Activated CD4-positive, CD25-positive, alpha-beta regulatory T cell treated with anti-CD3 and anti-CD28 coated beads, Interleukin-2, amount 50 U/mL, for 24 hours (primary cell): ENCODE measurements around the gene GOLGA3.
"Not testable (repeated sequence)": the region's sequence is repeated elsewhere in the genome, so short reads cannot be mapped to it uniquely, and the experiment has no call there.

ENCODE experiments used
- ATAC-seq, 2 donors: fragments of 150-1000 bp; cut with Tn5 transposase; one replicate each; pipeline ENCODE4 v1.10.0; 2021; ENCODE audit warnings: mild to moderate bottlenecking in 1 of 2, moderate library complexity in 1 of 2

Gene GOLGA3

GRCh38 chr12:132777614-132778013, 51.1 kb downstream of the GOLGA3 start:
- ATAC-seq, result no peak

DNA sequence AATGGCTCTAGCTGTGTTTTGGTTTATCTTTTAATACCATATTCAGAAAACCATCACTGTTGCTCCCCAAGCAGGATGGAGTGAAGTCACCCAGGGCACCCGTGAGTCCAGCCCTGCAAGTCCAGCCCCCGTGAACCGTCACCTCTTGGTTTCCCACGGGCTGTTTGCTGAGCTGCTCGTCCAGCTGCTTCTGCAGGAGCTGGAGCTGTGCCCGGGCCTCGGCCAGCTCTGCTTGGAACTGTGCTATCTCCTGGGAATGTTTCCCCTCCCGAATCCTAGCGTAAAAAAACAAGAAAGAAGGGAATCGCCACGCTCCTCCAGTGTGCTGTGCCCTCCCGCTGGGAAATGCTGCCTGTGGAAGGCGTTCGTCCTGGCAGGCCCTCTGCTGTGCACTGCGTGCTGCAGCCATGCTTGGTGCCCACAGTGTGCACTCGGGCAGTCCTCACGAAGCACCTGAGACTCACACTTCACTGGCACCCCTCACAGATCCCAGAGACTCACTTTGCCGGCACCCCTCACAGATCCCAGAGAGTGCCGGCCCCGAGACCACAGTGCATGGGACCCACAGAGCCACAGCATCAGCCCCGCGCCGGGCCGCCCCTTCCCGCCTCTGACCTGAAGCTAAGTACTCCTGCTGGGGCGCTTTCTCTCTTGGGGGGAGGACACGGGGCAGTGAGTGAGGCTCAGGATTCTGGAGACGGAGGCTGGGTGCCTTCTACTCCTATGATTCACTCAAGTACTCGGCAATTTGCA, 51.7 kb downstream of the GOLGA3 start:
- ATAC-seq, result no peak

DNA sequence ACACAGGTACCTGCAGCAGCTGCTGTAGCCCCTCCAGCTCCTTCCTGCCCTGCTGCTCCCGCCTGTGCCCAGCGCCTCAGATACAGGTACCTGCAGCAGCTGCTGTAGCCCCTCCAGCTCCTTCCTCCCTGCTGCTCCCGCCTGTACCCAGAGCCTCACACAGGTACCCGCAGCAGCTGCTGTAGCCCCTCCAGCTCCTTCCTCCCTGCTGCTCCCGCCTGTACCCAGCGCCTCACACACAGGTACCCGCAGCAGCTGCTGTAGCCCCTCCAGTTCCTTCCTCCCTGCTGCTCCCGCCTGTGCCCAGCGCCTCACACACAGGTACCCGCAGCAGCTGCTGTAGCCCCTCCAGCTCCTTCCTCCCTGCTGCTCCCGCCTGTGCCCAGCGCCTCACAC, 52.4 kb downstream of the GOLGA3 start:
- ATAC-seq, result not testable (repeated sequence)

DNA sequence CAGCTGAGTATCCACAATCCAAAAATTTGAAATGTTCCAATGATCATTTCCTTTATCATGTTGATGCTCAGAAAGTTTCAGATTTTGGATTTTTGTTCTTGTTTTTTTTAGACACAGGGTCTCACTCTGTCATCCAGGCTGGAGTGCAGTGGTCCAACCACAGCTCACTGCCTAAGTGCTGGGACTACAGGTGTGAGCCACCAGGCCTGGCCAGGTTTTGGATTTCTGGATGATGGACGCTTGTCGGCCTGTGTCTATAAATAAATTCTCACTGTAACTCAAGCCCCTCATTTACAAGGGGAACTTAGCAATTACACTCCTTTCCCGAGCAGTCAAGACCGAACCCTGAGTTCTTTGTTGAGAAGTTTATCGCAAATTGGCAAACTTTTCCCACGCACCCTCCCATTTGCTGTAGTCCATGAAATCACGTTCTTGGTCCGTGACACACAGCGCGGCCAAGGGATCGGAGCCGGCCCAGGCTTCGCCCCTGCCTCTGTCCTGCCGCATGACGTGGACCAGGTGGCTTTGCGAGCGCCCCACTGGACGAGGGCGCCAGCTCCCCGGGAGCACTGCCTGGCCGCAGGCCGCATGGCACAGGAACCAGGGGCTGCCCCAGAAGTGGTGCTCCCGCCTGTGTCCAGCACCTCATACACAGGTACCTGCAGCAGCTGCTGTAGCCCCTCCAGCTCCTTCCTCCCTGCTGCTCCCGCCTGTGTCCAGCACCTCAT, 53.0 kb downstream of the GOLGA3 start:
- ATAC-seq, result no peak

DNA sequence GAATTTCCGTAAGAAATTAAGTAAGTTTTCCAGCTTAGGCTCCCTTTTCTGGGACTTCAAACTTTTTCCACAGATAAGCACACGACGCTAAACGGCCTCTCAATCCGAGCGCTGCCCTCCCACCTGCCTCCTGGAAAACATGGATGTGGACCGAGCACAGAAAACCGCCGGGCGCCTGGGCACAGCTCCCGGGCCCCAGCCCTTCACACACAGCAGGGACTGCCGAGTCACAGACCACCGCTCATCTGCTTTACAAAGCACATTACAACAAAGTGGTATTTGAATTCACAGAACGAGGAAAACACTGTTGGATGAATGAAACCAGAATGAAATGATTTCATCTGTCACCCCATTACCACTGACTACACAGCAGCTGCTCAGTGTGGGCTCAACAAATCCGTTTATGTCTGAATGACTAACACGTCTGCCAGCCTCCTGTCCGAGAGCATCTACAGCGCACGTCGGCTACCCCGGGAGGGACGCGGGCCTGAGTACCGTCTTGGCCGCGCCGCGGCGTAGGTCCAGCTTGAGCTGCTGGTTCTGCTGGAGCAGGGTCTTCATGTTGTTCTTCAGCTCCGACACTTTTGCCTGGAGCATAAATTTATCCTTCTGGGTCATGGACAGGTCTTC, 53.9 kb downstream of the GOLGA3 start:
- no peak for ATAC-seq

DNA sequence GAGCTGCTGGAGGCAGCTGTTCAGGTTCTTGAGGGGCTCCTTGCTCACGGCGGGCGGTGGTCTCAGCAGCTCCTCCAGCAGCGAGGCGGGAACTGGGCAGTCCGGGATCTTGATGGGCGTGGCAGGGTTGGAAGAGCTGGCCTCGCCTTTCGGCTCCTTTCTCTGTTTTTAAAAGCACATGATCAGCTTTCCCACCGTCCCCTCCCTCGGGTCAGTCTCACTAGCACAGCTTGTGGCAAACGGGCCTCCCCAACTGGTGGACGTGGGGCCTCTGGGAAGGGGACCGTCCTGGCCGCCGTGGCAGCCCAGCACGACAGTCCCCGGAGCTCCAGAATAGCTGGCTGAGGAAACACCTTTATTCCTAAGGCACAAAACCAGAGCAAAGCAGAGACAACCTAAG, 54.5 kb downstream of the GOLGA3 start:
- ATAC-seq, result no peak

- ATAC-seq, result no peak
Observed at GRCh38 chr12:132773077-132773955, 55.4 kb downstream of the GOLGA3 start.

DNA sequence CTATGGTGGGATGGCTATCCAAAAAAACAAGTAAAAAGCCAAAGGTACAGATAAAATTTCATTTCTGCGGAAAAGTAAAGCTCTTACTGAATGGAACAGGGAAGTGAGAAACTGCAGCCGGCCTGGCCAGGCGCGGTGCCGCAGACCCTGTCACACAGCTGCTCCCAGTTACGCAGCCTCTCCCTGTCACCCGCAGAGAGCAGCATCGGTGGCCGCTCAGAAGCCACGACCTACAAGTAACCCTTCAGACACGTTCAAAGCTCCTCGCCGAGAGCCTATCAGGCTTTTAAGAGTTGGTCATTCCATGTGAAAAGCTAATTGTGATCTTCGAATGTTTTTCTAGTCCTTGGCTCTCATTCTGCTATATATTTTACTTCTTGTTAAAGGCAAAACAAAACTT, 56.1 kb downstream of the GOLGA3 start:
- ATAC-seq, result no peak

- peak; percentile 44 to 47 for ATAC-seq
Observed at GRCh38 chr12:132771126-132771838, 57.4 kb downstream of the GOLGA3 start.

GRCh38 chr12:132766380-132767085, 62.1 kb downstream of the GOLGA3 start:
- ATAC-seq, result no peak

DNA sequence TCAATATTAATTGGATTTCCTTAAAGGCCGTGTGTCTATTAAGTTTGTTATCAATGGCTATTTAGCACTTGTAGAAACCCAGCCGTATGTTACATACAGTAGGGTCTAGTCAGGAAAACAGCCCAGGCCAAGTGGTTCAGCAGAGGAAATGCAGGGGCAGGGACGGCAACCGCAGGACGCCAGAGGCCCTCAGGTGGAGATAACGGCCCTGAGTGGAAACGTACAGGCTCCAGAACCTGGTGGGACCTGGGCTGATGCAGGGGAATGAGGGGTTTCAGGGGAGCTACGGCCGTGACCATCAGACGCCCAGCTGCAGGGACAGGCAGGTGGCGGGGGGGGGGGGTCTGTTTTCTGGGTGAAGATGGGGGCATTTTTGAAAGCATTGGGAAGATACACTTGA, 63.3 kb downstream of the GOLGA3 start:
- ATAC-seq, result no peak

DNA sequence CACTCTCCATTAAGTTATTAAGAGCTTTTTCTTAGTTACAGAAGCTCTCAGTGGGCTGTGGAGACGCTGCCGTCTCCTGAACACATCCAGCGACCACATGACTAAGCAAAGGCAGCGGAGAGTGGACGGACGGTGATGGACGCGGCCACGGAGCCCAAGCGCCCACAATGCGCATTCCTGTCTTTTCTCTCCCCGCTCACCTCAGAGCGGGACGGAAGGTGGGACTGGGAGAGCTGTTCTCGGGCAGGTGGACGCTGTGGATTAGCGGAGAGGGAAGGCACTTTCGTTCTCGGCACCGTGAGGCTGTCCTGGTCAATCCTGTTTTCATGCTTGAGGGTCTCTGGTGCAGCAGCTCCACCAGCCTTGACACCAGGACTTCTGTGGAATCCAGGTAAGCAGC, 64.4 kb downstream of the GOLGA3 start:
- ATAC-seq, result no peak

GRCh38 chr12:132761921-132762583, 66.6 kb downstream of the GOLGA3 start:
- peak; percentile 80 to 83 for ATAC-seq

- ATAC-seq, result peak; percentile 44 to 45
Observed at GRCh38 chr12:132761032-132761920, 67.4 kb downstream of the GOLGA3 start, which contains the start of gene ANKLE2. Gene ANKLE2, minus strand, starts transcription at chr12:132761832. Its CDS starts 34 bp downstream, at chr12:132761798.

GRCh38 chr12:132759359-132759758, 69.3 kb downstream of the GOLGA3 start:
- no peak for ATAC-seq

GRCh38 chr12:132758825-132759224, 69.8 kb downstream of the GOLGA3 start:
- ATAC-seq, result not testable (repeated sequence)

GRCh38 chr12:132754160-132754932, 74.3 kb downstream of the GOLGA3 start:
- no peak for ATAC-seq

DNA sequence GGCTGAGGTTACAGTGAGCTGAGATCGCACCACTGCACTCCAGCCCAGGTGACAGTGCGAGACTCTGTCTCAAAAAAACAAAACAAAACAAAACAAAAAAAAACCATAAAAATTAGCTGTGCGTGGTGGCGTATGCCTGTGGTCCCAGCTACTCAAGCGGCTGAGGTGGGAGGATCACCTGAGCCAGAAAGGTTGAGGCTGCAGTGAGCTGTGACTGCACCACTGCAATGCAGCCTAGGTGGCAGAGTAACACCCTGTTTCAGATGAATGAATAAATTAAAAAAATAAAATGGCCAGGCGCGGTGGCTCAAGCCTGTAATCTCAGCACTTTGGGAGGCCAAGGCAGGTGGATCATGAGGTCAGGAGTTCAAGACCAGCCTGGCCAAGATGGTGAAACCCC, 75.0 kb downstream of the GOLGA3 start:
- not testable (repeated sequence) for ATAC-seq

- no peak for ATAC-seq
Observed at GRCh38 chr12:132748319-132748718, 80.3 kb downstream of the GOLGA3 start.
